HepG2 (cell line): ENCODE results near the gene KDM6B. TPM values are rescaled to one million over a fixed set of nuclear protein-coding genes. Genes with fewer than 3 reads are reported as not detected.

Source experiments
- IKZF1 ChIP-seq: fragments of 450-650 bp; IDR thresholded peaks from 2 replicates; pipeline ENCODE4 v1.7.1; 2016
- IRF1 ChIP-seq: sonication (generic); formaldehyde crosslinking; IDR thresholded peaks from 2 replicates; pipeline ENCODE4 v1.4.0; 2020; ENCODE audit warnings: low read depth, mild to moderate bottlenecking, missing genetic modification reagents
- KDM2A ChIP-seq: sonication (generic); formaldehyde crosslinking; IDR thresholded peaks from 2 replicates; pipeline ENCODE4 v1.4.0; 2020; ENCODE audit warnings: low read depth, missing genetic modification reagents, borderline replicate concordance
- MXD4 ChIP-seq: IDR thresholded peaks from 2 replicates; pipeline ENCODE4 v1.6.1; 2016; ENCODE audit warnings: mild to moderate bottlenecking, missing biosample characterization, missing genetic modification reagents
- MYC ChIP-seq: sonication (generic); formaldehyde crosslinking; IDR thresholded peaks from 2 replicates; pipeline ENCODE4 v1.9.0; 2021; ENCODE audit warnings: missing genetic modification reagents, borderline replicate concordance
- NFKB2 ChIP-seq: sonication (generic); formaldehyde crosslinking; IDR thresholded peaks from 2 replicates; pipeline ENCODE4 v1.4.0; 2020; ENCODE audit warnings: missing genetic modification reagents, borderline replicate concordance
- POGZ ChIP-seq: sonication (generic); formaldehyde crosslinking; IDR thresholded peaks from 2 replicates; pipeline ENCODE4 v1.4.0; 2020; ENCODE audit warnings: mild to moderate bottlenecking, missing genetic modification reagents
- PPARG ChIP-seq: conservative IDR thresholded peaks from 2 replicates; pipeline ENCODE4 v1.6.1; 2016; ENCODE audit warnings: missing biosample characterization, missing genetic modification reagents
- REXO4 ChIP-seq: sonication (generic); formaldehyde crosslinking; IDR thresholded peaks from 2 replicates; pipeline ENCODE4 v1.8.0; 2022; ENCODE audit warnings: missing genetic modification reagents, mild to moderate bottlenecking, borderline replicate concordance
- ZC3H13 ChIP-seq: sonication (generic); formaldehyde crosslinking; IDR thresholded peaks from 2 replicates; pipeline ENCODE4 v1.8.1; 2023; ENCODE audit warnings: mild to moderate bottlenecking, missing genetic modification reagents, moderate library complexity
- ZKSCAN1 ChIP-seq: fragments of 150-350 bp; IDR thresholded peaks from 2 replicates; pipeline ENCODE4 v1.6.1; 2014; ENCODE audit warnings: low read length
- ZNF17 ChIP-seq: sonication (generic); formaldehyde crosslinking; IDR thresholded peaks from 2 replicates; pipeline ENCODE4 v1.5.0; 2020; ENCODE audit warnings: mild to moderate bottlenecking, missing genetic modification reagents
- ZNF24 ChIP-seq: fragments of 450-650 bp; IDR thresholded peaks from 2 replicates; pipeline ENCODE4 v1.6.1; 2017; ENCODE audit warnings: antibody characterized with exemption, mild to moderate bottlenecking
- ZNF33A ChIP-seq: sonication (generic); formaldehyde crosslinking; IDR thresholded peaks from 2 replicates; pipeline ENCODE4 v1.5.1; 2020; ENCODE audit warnings: missing genetic modification reagents, mild to moderate bottlenecking, moderate library complexity, borderline replicate concordance
- ZNF619 ChIP-seq: sonication (generic); formaldehyde crosslinking; IDR thresholded peaks from 2 replicates; pipeline ENCODE4 v1.4.0; 2020; ENCODE audit warnings: mild to moderate bottlenecking, missing genetic modification reagents
- ZNF775 ChIP-seq: sonication (generic); formaldehyde crosslinking; IDR thresholded peaks from 2 replicates; pipeline ENCODE4 v1.4.0; 2020; ENCODE audit warnings: missing genetic modification reagents, mild to moderate bottlenecking, moderate library complexity, borderline replicate concordance
- ZNF792 ChIP-seq: IDR thresholded peaks from 2 replicates; pipeline ENCODE4 v1.6.1; 2016
- ZNF816 ChIP-seq: sonication (generic); formaldehyde crosslinking; IDR thresholded peaks from 2 replicates; pipeline ENCODE4 v1.8.0; 2022; ENCODE audit warnings: missing genetic modification reagents, mild to moderate bottlenecking, borderline replicate concordance
- ZSCAN20 ChIP-seq: sonication (generic); formaldehyde crosslinking; IDR thresholded peaks from 2 replicates; pipeline ENCODE4 v1.4.0; 2020; ENCODE audit warnings: missing genetic modification reagents, mild to moderate bottlenecking, borderline replicate concordance
- polyA plus RNA-seq, 8 experiments: library from polyadenylated mRNA; depleted of rRNA in 3 of 8; stranded (reverse) in 7 of 8; unstranded in 1 of 8; fragments of >200 nt; fragmentation: Illumina TruSeq in 4 of 8; extraction: Trizol in 4 of 8; gene quantifications; 2 replicates each; pipeline versions ENCODE4 v1.2.1 to v1.2.3, GENCODE V29; 2011 to 2016; ENCODE audit warnings: low read depth in 4 of 8, missing spikeins in 1 of 8, mixed read lengths in 1 of 8; ENCODE audit not compliant: insufficient read depth in 1 of 8
- total RNA-seq, 5 experiments: library from RNA; depleted of rRNA; stranded (reverse); fragments of >200 nt; fragmentation: Illumina TruSeq; extraction: Trizol; gene quantifications; 2 replicates each; pipeline ENCODE4 v1.2.3, GENCODE V29; 2016; ENCODE audit warnings: low read depth in 1 of 5
- TF ChIP-seq, protein P1 (sequence below): IDR thresholded peaks from 2 replicates; pipeline ENCODE4 v1.6.1; 2016; ENCODE audit warnings: mild to moderate bottlenecking, missing biosample characterization, missing genetic modification reagents
- TF ChIP-seq, protein P2 (sequence below): sonication (generic); formaldehyde crosslinking; IDR thresholded peaks from 2 replicates; pipeline ENCODE4 v1.5.0; 2020; ENCODE audit warnings: mild to moderate bottlenecking, missing genetic modification reagents, borderline replicate concordance
- TF ChIP-seq, protein P3 (sequence below): sonication (generic); formaldehyde crosslinking; IDR thresholded peaks from 2 replicates; pipeline ENCODE4 v1.5.0; 2020; ENCODE audit warnings: missing genetic modification reagents

The KDM6B gene
- total and polyA plus RNA-seq, 2 of the 13 experiments (the other 11 are each of a cell fraction or from before 2014, with no cell fraction given), result 1.3 to 2.1 TPM

DNA sequence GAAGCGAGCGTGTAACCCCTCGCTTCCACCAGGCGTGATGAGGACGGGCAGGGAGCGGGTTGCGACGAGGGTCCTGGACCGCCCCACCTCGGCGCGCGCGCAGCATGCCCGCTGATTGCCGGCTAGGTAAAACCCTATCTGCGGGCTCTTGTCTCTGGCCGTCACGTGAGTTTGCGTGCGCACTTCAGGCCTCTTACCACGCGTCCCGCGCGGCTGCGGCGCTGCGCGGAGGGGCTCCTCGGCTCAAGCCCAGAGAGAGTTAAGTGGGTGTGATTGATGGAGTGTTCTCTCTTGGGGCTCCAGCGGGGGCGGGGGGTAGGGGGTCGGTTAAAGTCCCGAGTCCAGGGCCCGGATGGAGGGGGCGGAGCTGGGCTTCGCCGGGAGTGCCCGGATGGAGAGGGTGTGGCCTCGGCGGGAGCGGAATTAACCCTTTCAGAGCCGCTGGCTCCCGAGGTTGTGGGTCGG lies 7.9 kb downstream of the KDM6B start (continued):
- TF ChIP-seq ZNF619 (no peak), NFKB2 (CRISPR knock-in tag) (0 out of 2 replicates have a peak, but pooled peaks have one; percentile 10), ZC3H13 (CRISPR knock-in tag) (no peak), ZNF24 (no peak), IRF1 (CRISPR knock-in tag) (no peak), ZNF33A (CRISPR knock-in tag) (no peak), PPARG (CRISPR knock-in tag) (no peak), ZKSCAN1 (no peak), IKZF1 (no peak), POGZ (no peak), KDM2A (CRISPR knock-in tag) (peak; percentile 85; the same call in 1 of the 2 replicates), ZNF816 (CRISPR knock-in tag) (no peak), MXD4 (CRISPR knock-in tag) (no peak), ZNF792 (CRISPR knock-in tag) (no peak), MYC (0 out of 2 replicates have a peak, but pooled peaks have one; percentile 57), ZSCAN20 (no peak), REXO4 (CRISPR knock-in tag) (no peak), ZNF775 (CRISPR knock-in tag) (0 out of 2 replicates have a peak, but pooled peaks have one; percentile 64), ZNF17 (no peak)
- TF ChIP-seq, protein P1, sequence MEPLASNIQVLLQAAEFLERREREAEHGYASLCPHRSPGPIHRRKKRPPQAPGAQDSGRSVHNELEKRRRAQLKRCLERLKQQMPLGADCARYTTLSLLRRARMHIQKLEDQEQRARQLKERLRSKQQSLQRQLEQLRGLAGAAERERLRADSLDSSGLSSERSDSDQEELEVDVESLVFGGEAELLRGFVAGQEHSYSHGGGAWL, result no peak
- TF ChIP-seq, protein P2, sequence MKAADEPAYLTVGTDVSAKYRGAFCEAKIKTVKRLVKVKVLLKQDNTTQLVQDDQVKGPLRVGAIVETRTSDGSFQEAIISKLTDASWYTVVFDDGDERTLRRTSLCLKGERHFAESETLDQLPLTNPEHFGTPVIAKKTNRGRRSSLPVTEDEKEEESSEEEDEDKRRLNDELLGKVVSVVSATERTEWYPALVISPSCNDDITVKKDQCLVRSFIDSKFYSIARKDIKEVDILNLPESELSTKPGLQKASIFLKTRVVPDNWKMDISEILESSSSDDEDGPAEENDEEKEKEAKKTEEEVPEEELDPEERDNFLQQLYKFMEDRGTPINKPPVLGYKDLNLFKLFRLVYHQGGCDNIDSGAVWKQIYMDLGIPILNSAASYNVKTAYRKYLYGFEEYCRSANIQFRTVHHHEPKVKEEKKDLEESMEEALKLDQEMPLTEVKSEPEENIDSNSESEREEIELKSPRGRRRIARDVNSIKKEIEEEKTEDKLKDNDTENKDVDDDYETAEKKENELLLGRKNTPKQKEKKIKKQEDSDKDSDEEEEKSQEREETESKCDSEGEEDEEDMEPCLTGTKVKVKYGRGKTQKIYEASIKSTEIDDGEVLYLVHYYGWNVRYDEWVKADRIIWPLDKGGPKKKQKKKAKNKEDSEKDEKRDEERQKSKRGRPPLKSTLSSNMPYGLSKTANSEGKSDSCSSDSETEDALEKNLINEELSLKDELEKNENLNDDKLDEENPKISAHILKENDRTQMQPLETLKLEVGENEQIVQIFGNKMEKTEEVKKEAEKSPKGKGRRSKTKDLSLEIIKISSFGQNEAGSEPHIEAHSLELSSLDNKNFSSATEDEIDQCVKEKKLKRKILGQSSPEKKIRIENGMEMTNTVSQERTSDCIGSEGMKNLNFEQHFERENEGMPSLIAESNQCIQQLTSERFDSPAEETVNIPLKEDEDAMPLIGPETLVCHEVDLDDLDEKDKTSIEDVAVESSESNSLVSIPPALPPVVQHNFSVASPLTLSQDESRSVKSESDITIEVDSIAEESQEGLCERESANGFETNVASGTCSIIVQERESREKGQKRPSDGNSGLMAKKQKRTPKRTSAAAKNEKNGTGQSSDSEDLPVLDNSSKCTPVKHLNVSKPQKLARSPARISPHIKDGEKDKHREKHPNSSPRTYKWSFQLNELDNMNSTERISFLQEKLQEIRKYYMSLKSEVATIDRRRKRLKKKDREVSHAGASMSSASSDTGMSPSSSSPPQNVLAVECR (CRISPR knock-in tag), result peak; percentile 87
- TF ChIP-seq, protein P3, sequence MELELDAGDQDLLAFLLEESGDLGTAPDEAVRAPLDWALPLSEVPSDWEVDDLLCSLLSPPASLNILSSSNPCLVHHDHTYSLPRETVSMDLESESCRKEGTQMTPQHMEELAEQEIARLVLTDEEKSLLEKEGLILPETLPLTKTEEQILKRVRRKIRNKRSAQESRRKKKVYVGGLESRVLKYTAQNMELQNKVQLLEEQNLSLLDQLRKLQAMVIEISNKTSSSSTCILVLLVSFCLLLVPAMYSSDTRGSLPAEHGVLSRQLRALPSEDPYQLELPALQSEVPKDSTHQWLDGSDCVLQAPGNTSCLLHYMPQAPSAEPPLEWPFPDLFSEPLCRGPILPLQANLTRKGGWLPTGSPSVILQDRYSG (CRISPR knock-in tag), result no peak
